SU-DHL-6 (cell line): ENCODE results near the gene GNG8.

Experiments
- H2AFZ ChIP-seq: fragments of 200-600 bp; sonication (generic); 2 replicates; pipeline ENCODE4 v1.6.1; 2014; ENCODE audit warnings: low read depth, mild to moderate bottlenecking, moderate library complexity, mixed read lengths, antibody characterized with exemption, low read length; ENCODE audit not compliant: severe bottlenecking
- H3F3A ChIP-seq: fragments of 200-600 bp; shearing (Covaris generic); 2 replicates; pipeline ENCODE4 v1.6.0; 2016; ENCODE audit warnings: antibody characterized with exemption, mild to moderate bottlenecking; ENCODE audit not compliant: insufficient read depth
- H3K27ac ChIP-seq: fragments of 200-600 bp; sonication (generic); 2 replicates; pipeline ENCODE4 v1.5.1; 2016; ENCODE audit warnings: low read depth, mild to moderate bottlenecking, low read length, moderate library complexity, mixed read lengths
- H3K27me3 ChIP-seq: fragments of 200-600 bp; sonication (generic), shearing (Covaris generic); 2 replicates; pipeline ENCODE4 v1.6.0; 2014; ENCODE audit warnings: mild to moderate bottlenecking, low read length
- H3K36me3 ChIP-seq: fragments of 200-600 bp; sonication (generic); 2 replicates; pipeline ENCODE4 v1.6.1; 2014; ENCODE audit warnings: mild to moderate bottlenecking, low read length, mixed read lengths
- H3K4me2 ChIP-seq: fragments of 300-600, 200-600 bp; shearing (Covaris generic), sonication (generic); 2 replicates; pipeline ENCODE4 v1.6.0; 2014; ENCODE audit warnings: low read length, low read depth, mild to moderate bottlenecking; ENCODE audit not compliant: poor library complexity, severe bottlenecking
- H3K4me3 ChIP-seq: fragments of 200-600 bp; sonication (generic); 2 replicates; pipeline ENCODE4 v1.5.1; 2014; ENCODE audit warnings: antibody characterized with exemption, low read length, mild to moderate bottlenecking, mixed read lengths; ENCODE audit not compliant: insufficient read depth, poor library complexity, severe bottlenecking
- H3K79me2 ChIP-seq: fragments of 200-600 bp; sonication (generic); 2 replicates; pipeline ENCODE4 v1.6.1; 2014; ENCODE audit warnings: mild to moderate bottlenecking, low read length, moderate library complexity; ENCODE audit not compliant: insufficient read depth
- H3K9ac ChIP-seq: fragments of 200-600 bp; sonication (generic); 2 replicates; pipeline ENCODE4 v1.7.0; 2014; ENCODE audit warnings: mild to moderate bottlenecking, low read length
- H3K9me2 ChIP-seq: fragments of 200-600 bp; sonication (generic); replicated peaks from 2 replicates; pipeline ENCODE4 v1.6.1; 2014; ENCODE audit warnings: low read length; ENCODE audit not compliant: insufficient read depth
- H3K9me3 ChIP-seq: fragments of 200-600 bp; sonication (generic); 2 replicates; pipeline ENCODE4 v1.6.1; 2014; ENCODE audit warnings: low read length, mixed read lengths; ENCODE audit not compliant: insufficient read depth
- H4K20me1 ChIP-seq: fragments of 200-600 bp; sonication (generic); 2 replicates; pipeline ENCODE4 v1.6.1; 2014; ENCODE audit warnings: low read depth, mild to moderate bottlenecking, antibody characterized with exemption, low read length, moderate library complexity, mixed read lengths
- EZH2phosphoT487 ChIP-seq: fragments of 200-600 bp; sonication (generic), shearing (Covaris generic); conservative IDR thresholded peaks from 2 replicates; pipeline ENCODE4 v1.6.1; 2018; ENCODE audit warnings: mild to moderate bottlenecking, antibody characterized with exemption, low read length, moderate library complexity, mixed read lengths
- TF ChIP-seq, protein P1 (sequence below): fragments of 200-600 bp; sonication (generic); IDR thresholded peaks from one replicate; pipeline ENCODE4 v1.5.1; 2017; ENCODE audit warnings: antibody characterized with exemption, mild to moderate bottlenecking, low read length, moderate library complexity; ENCODE audit not compliant: insufficient read depth, poor library complexity, severe bottlenecking

The GNG8 gene

DNA sequence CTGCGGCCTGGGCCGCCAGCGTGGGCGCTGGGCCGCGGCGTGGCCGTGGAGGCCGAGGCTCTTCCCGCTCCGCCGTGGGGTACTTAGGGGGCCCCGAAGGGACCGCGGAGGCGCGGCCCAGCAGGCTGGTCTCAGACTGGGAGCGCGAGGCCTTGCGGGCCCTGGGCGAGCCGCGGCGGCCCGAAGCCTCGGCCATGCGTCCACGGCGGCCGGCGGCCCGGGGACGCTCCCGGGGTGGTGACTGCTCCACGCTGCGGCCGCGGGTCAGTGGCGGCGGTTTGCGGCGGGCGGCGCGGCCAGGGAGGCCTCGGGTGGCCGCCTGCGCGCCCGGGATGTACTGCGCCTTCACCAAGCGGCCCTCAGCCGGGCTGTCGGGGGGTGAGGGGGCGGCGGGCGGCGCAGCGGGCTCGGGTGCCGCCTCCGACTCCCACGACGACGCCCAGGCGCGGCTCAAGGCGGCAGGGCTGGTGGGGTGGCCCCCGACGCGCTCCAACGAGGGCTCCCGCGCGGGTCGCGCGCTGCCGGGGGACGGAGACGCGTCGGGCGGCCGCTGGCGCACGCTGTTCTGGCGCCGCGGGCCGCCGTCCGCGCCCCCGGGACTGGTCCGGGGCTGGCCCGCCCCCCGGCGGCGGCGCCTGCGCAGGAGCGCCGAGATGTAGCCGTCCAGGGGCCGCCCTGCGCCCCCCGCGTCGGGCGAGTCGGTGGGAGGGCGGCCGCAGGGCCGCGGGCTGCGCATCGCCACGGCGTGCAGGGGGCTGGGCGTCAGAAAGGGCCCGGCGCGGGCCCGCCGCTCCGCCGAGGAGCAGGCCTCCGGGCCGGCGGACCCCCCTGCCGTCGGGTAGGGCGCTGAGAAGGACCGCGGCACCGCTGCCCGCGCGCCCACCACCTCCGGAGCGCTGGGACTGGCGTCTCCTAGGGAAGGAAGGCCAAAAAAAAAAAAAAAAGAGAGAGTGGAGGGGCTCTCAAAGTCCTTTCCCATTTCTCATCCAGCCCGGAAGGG lies 13.3 kb upstream of the GNG8 start:
- Histone ChIP-seq H4K20me1 (no peaks in the 10 kb centered on the region), H3K9me3 (no peaks in the 10 kb centered on the region), H3K9ac (no peak overlapping the region), H3K4me2 (no peak overlapping the region), H3K27ac (no peak overlapping the region), H3F3A (no peaks in the 10 kb centered on the region), H3K79me2 (no peaks in the 10 kb centered on the region), H3K9me2 (no peaks in the 10 kb centered on the region), H3K4me3 (no peak overlapping the region), H2AFZ (no peak overlapping the region), H3K27me3 (no peaks in the 10 kb centered on the region), H3K36me3 (no peaks in the 10 kb centered on the region)
- TF ChIP-seq EZH2phosphoT487: no peak
- TF ChIP-seq, protein P1, sequence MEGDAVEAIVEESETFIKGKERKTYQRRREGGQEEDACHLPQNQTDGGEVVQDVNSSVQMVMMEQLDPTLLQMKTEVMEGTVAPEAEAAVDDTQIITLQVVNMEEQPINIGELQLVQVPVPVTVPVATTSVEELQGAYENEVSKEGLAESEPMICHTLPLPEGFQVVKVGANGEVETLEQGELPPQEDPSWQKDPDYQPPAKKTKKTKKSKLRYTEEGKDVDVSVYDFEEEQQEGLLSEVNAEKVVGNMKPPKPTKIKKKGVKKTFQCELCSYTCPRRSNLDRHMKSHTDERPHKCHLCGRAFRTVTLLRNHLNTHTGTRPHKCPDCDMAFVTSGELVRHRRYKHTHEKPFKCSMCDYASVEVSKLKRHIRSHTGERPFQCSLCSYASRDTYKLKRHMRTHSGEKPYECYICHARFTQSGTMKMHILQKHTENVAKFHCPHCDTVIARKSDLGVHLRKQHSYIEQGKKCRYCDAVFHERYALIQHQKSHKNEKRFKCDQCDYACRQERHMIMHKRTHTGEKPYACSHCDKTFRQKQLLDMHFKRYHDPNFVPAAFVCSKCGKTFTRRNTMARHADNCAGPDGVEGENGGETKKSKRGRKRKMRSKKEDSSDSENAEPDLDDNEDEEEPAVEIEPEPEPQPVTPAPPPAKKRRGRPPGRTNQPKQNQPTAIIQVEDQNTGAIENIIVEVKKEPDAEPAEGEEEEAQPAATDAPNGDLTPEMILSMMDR: no peak

DNA sequence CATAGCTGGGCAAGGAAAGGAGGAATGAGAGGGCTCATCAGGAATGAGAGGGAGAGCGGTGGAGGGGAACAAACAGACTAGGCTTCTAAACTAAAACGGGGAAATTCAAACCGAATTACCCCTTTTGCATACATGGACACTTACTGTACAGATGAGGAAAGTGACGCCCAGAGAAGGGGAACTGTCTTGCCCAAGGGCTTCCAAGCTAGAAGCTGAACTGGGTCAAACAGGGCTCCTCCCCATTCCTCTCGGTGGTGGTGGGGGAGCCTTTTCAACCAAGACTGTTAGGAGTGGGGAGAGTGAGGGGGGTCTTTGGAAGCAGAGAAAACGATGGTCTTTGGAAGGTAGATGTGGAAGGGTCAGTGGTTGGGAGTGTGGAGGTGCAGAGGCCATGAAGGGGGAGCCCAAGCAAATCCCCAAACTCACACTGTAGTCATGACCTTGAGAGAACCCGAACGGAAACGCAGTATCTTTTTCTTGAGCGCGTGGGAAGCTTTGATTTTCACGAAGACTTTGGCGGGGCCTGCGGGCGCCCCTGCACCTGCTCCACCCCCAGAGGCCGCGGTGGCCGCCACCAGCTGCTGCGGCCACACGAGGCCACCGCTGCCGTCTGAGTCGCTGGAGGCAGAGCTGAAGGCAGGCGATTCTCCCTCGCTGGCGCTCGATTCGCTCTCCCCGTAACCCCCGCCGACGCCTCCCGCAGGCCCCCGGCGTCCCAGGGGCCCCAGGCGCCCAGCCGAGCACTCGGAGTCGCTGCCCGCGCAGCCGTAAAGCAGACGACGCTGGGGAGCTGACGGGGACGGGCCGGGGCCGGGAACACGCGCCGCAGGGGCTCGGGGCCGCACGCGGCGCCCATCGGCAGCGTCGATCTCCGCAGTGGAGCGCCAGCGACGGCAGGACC lies 12.3 kb upstream of the GNG8 start:
- H3K79me2 ChIP-seq: no peaks in the 10 kb centered on the region
- no peak overlapping the region for H3K27ac ChIP-seq
- H3K9me3 ChIP-seq: no peaks in the 10 kb centered on the region
- no peak overlapping the region for H3K9ac ChIP-seq
- no peak overlapping the region for H3K4me3 ChIP-seq
- H3K27me3 ChIP-seq: no peaks in the 10 kb centered on the region
- no peak overlapping the region for H2AFZ ChIP-seq
- H3K36me3 ChIP-seq: no peaks in the 10 kb centered on the region
- no peaks in the 10 kb centered on the region for H3K9me2 ChIP-seq
- no peak for TF ChIP-seq EZH2phosphoT487
- TF ChIP-seq, protein P1: no peak
- no peak overlapping the region for H3K4me2 ChIP-seq
- H4K20me1 ChIP-seq: no peaks in the 10 kb centered on the region
- H3F3A ChIP-seq: no peaks in the 10 kb centered on the region

DNA sequence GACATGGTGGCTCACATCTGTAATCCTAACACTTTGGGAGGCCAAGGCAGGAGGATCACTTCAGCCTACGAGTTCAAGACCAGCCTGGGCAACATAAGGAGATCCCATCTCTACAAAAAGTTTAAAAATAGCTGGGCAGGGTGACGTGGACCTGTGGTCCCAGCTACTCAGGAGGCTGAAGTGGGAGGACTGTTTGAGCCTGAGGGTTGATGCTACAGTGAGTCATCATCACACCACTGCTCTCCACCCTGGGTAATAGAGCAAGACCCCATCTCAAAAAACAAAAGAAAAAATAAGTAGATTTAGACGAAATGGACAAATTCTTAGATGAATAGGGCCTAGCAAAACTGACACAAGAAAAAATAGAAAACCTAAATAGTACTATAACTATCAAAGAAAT lies 10.4 kb upstream of the GNG8 start:
- Histone ChIP-seq H3K9ac (no peak overlapping the region), H4K20me1 (no peaks in the 10 kb centered on the region), H3K36me3 (no peaks in the 10 kb centered on the region), H3K4me2 (no peak overlapping the region), H3K9me3 (no peaks in the 10 kb centered on the region), H3K27me3 (no peaks in the 10 kb centered on the region), H3K9me2 (no peaks in the 10 kb centered on the region), H2AFZ (no peak overlapping the region), H3K79me2 (no peaks in the 10 kb centered on the region), H3K4me3 (no peak overlapping the region), H3K27ac (no peak overlapping the region), H3F3A (no peaks in the 10 kb centered on the region)
- TF ChIP-seq, protein P1: no peak
- TF ChIP-seq EZH2phosphoT487: no peak
